ENCODE results near the gene DNAJC13. TPM values are rescaled to one million over a fixed set of nuclear protein-coding genes. Genes with fewer than 3 reads are reported as not detected.

DNAJC13 gene
- total RNA-seq, 4 donors from 2014 or later, result 30.2 to 60.2 (median 47.0) TPM

DNA sequence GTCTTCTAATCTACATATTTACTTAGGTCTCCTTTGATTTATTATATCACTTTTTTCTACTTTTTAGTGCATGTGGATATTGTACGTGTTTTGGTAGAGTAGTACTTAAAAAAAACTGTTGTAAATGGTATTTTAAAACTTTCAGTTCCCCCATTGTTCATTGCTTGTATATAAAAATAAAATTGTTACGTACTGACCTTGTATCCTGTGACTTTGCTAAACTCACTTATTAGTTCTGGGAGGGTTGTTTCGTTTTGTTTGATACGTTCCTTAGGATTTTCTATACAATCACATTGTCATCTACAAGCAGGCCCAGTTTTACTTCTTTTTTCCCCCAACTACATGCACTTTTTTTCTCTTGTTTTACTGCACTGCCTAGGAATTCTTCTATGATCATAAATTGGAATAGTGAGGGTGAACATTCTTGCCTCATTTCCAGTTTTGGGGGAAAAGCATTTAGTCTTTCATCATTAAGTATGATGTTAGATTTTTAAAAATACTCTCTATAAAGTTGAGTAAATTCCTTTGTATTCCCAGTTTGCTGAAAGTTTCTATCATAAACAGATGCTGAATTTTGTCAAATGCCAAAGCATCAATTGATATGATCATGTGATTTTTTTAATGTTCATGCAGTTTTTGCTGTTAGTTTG lies 146.2 kb downstream of the DNAJC13 start:
- ATAC-seq (ENCODE audit: low FRiP score) (no peak), DNase-seq (ENCODE audit: low spot score) (no peak)
- TF ChIP-seq, protein P1, sequence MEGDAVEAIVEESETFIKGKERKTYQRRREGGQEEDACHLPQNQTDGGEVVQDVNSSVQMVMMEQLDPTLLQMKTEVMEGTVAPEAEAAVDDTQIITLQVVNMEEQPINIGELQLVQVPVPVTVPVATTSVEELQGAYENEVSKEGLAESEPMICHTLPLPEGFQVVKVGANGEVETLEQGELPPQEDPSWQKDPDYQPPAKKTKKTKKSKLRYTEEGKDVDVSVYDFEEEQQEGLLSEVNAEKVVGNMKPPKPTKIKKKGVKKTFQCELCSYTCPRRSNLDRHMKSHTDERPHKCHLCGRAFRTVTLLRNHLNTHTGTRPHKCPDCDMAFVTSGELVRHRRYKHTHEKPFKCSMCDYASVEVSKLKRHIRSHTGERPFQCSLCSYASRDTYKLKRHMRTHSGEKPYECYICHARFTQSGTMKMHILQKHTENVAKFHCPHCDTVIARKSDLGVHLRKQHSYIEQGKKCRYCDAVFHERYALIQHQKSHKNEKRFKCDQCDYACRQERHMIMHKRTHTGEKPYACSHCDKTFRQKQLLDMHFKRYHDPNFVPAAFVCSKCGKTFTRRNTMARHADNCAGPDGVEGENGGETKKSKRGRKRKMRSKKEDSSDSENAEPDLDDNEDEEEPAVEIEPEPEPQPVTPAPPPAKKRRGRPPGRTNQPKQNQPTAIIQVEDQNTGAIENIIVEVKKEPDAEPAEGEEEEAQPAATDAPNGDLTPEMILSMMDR (IDR thresholded peaks at IDR 0.05), result no peak

DNA sequence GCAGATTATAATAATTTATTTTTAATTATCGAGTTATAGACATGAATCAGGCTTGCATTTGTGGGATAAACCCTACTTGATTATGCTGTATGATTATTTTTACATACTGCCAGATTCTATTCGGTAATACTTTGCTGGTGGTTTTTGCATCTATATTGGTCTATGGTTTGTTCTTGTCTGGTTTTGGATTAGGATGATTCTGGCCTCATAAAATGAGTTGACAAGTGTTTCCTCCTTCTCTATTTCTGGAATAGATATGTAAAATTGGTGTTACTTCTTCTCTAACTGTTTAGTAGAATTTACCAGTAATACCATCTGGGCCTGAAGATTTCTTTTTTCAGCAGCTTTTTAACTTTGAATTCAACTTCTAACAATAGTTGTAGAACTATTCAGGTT lies 146.8 kb downstream of the DNAJC13 start:
- TF ChIP-seq, protein P1 (IDR thresholded peaks at IDR 0.05), result no peak
- DNase-seq (ENCODE audit: low spot score), result no peak
- ATAC-seq (ENCODE audit: low FRiP score), result no peak

DNA sequence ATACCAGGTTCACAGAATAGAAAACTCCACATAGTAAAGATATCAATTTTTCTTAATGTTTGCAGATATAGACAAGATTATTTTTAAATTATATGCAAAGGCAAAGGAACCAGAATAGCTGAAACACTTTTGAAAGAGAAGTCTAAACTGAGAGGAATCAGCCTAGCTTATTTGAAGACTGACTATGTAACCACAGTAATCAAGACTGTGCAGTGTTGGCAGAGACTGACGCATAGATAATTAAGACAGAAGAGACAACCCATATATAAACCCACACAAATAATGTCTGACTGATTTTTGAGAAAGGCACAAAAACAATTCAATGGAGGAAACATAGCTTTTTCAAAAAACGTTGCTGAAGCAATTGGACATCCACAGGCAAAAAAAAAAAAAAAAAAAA lies 151.1 kb downstream of the DNAJC13 start:
- TF ChIP-seq, protein P1 (IDR thresholded peaks at IDR 0.05), result no peak
- no peak for ATAC-seq (ENCODE audit: low FRiP score)
- no peak for DNase-seq (ENCODE audit: low spot score)

DNA sequence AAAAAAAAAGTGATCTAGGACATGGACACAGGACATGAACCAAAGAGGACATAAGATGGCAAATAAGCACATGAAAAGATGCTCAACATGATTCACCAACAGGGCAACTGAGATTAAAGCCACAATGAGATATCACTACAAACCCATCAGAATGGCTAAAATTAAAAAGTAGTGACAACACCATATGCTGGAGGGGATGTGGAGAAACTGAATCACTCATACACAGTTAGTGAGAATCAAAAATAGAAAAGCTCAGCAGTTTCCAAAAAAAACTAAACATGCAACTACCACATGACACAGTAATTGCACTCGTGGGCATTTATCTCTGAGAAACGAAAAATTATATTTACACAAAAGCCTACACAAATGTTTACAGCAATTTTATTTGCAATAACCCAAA lies 151.9 kb downstream of the DNAJC13 start:
- DNase-seq (ENCODE audit: low spot score), result no peak
- TF ChIP-seq, protein P1 (IDR thresholded peaks at IDR 0.05), result no peak
- ATAC-seq (ENCODE audit: low FRiP score), result no peak

DNA sequence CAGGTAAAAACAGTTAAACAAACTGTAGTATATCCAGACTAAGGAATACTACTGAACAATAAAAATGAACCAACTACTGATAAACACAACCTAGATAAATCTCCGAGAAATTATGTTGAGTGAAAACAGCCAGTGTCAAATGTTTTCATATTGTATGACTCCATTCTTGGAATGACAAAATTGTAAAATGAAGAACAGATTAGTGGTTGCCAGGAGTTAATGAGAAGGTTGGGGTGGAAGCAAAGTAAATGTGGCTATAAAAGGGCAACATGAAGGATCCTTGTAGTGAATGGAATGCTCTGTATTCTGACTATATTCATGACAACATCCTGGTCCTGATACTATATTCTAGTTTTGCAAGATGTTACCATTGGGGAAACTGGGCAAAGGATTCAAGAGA lies 152.3 kb downstream of the DNAJC13 start:
- DNase-seq (ENCODE audit: low spot score), result no peak

DNA sequence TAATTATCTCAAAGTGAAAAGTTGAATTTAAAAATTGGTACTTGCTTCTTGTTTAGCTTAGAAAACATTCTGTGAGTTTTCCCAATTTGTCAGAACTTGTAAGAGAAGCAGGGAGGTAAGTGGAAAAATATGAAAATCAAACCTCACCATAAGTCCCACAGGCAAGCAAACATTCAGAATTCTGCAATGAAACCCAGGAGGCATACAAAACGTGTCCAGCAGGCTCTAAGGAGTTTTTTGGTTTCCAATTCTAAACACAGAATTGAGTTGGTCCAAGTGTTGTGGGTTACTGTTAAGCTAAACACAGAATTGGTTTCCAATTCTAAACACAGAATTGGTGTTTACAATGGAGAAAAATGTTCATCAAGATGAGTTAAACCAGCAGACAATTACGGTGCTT lies 152.7 kb downstream of the DNAJC13 start:
- no peak for DNase-seq (ENCODE audit: low spot score)
- ATAC-seq (ENCODE audit: low FRiP score), result no peak
- TF ChIP-seq, protein P1 (IDR thresholded peaks at IDR 0.05), result no peak

More for the DNA sequence above, 152.3 kb downstream of the DNAJC13 start:
- TF ChIP-seq, protein P1 (IDR thresholded peaks at IDR 0.05), result no peak
- no peak for ATAC-seq (ENCODE audit: low FRiP score)

DNA sequence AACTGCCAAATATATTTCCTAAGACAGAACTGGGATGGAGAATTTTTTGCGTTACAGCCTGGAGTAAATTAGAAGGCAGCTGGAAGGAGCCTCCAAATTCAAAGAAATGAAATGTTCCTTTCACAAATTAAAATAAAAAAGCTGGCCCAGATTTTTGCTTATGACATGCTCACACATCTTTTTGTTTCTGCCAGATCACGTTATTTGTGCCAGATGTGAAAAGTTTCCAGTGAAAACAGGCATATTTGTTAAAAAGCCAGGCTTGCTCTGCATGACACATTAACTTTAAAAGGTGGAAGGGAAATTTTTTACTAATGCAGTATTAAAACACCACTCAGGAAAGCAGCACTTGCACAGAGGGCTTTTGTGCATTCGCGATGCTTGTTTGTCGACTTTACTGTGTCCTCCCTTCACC lies 156.5 kb downstream of the DNAJC13 start:
- DNase-seq (ENCODE audit: low spot score) (no peak), ATAC-seq (ENCODE audit: low FRiP score) (no peak)
- TF ChIP-seq, protein P1 (IDR thresholded peaks at IDR 0.05), result no peak

Measured in omental fat pad (tissue), 4 donors.